Measurements from ENCODE around the gene KDM6B. TPM values are rescaled to one million over a fixed set of nuclear protein-coding genes. Genes with fewer than 3 reads are reported as not detected.
A peak's percentile ranks its signal among the peaks of the same experiment; 100 is the strongest.

The KDM6B gene
- total RNA-seq, 1 donor from 2014 or later, result 48.3 TPM

- ATAC-seq (no peak), DNase-seq (peak; percentile 59)
- Histone ChIP-seq H3K36me3 (peaks cover 71% of the 10 kb centered on the region), H3K9me3 (no peaks in the 10 kb centered on the region), H3K27ac (no peak overlapping the region), H3K27me3 (no peaks in the 10 kb centered on the region), H3K4me3 (no peak overlapping the region), H3K4me1 (peaks cover 12% of the 10 kb centered on the region)
- intact Hi-C loops (cut with DNase I), result no loop called here
- no peak for TF ChIP-seq CTCF (IDR thresholded peaks at IDR 0.05)
Observed at GRCh38 chr17:7850701-7851437, 16.9 kb downstream of the KDM6B start.

GRCh38 chr17:7851438-7852261 lies 17.6 kb downstream of the KDM6B start:
- intact Hi-C loops (cut with DNase I), result no loop called here
- no peaks in the 10 kb centered on the region for H3K9me3 ChIP-seq
- no peak overlapping the region for H3K27ac ChIP-seq
- H3K4me3 ChIP-seq, result peak overlapping the region; percentile 22
- peaks cover 17% of the 10 kb centered on the region for H3K4me1 ChIP-seq
- DNase-seq (peak; percentile 96), ATAC-seq (peak; percentile 93)
- H3K27me3 ChIP-seq, result no peaks in the 10 kb centered on the region
- peaks cover 64% of the 10 kb centered on the region for H3K36me3 ChIP-seq
- TF ChIP-seq CTCF (IDR thresholded peaks at IDR 0.05), result peak; percentile 97

GRCh38 chr17:7852262-7852670 lies 18.2 kb downstream of the KDM6B start:
- Histone ChIP-seq H3K36me3 (peaks cover 59% of the 10 kb centered on the region), H3K4me3 (no peak overlapping the region), H3K27me3 (no peaks in the 10 kb centered on the region), H3K4me1 (peaks cover 17% of the 10 kb centered on the region), H3K27ac (no peak overlapping the region), H3K9me3 (no peaks in the 10 kb centered on the region)
- TF ChIP-seq CTCF (IDR thresholded peaks at IDR 0.05), result no peak
- DNase-seq (no peak), ATAC-seq (no peak)
- intact Hi-C loops (cut with DNase I), result no loop called here

GRCh38 chr17:7852919-7853690 lies 19.1 kb downstream of the KDM6B start:
- Histone ChIP-seq H3K4me3 (no peak overlapping the region), H3K27me3 (no peaks in the 10 kb centered on the region), H3K36me3 (peaks cover 52% of the 10 kb centered on the region), H3K4me1 (peaks cover 19% of the 10 kb centered on the region), H3K27ac (no peak overlapping the region), H3K9me3 (no peaks in the 10 kb centered on the region)
- intact Hi-C loops (cut with DNase I), result no loop called here
- no peak for ATAC-seq
- peak; percentile 65 for DNase-seq
- TF ChIP-seq CTCF (IDR thresholded peaks at IDR 0.05), result no peak

GRCh38 chr17:7853691-7854038 lies 19.6 kb downstream of the KDM6B start:
- peaks cover 24% of the 10 kb centered on the region for H3K4me1 ChIP-seq
- no peak for DNase-seq

More at GRCh38 chr17:7853691-7854038, 19.6 kb downstream of the KDM6B start:
- TF ChIP-seq CTCF (IDR thresholded peaks at IDR 0.05), result no peak
- intact Hi-C loops (cut with DNase I), result no loop called here
- Histone ChIP-seq H3K4me3 (no peak overlapping the region), H3K36me3 (peaks cover 47% of the 10 kb centered on the region), H3K27ac (no peak overlapping the region), H3K9me3 (no peaks in the 10 kb centered on the region), H3K27me3 (no peaks in the 10 kb centered on the region)
- no peak for ATAC-seq

Data from upper lobe of right lung (tissue), 1 donor.